Right ventricle myocardium inferior (tissue), 1 donor: Measurements from ENCODE around the gene STMN3. TPM values are rescaled to one million over a fixed set of nuclear protein-coding genes. Genes with fewer than 3 reads are reported as not detected.

ENCODE experiments used
- ATAC-seq: fragments of 200-7000 bp; cut with Tn5 transposase; one replicate; pipeline ENCODE4 v1.9.1; 2020; ENCODE audit warnings: mild to moderate bottlenecking, moderate library complexity
- DNase-seq: peaks from one replicate; pipeline ENCODE4 v3.0.0; 2021; ENCODE audit errors: missing footprints
- intact Hi-C: fragments of 100-400 bp; cut with DNase I; formaldehyde crosslinking; loops from one replicate; pipeline ENCODE4 v1.11.0; 2022
- total RNA-seq: library from RNA; stranded (reverse); fragmentation: NEBNext Ultra II Directional; extraction: Animal tissue kit (Norgen Biotek cat#: 25700); gene quantifications from one replicate; pipeline ENCODE4 v1.2.1, GENCODE V29; 2021
- donor health status: DM: no; HTN: yes; CAD: no; lungs with severe emphysema.

STMN3 gene
- total RNA-seq, 1 donor from 2014 or later, result 7.1 TPM

DNA sequence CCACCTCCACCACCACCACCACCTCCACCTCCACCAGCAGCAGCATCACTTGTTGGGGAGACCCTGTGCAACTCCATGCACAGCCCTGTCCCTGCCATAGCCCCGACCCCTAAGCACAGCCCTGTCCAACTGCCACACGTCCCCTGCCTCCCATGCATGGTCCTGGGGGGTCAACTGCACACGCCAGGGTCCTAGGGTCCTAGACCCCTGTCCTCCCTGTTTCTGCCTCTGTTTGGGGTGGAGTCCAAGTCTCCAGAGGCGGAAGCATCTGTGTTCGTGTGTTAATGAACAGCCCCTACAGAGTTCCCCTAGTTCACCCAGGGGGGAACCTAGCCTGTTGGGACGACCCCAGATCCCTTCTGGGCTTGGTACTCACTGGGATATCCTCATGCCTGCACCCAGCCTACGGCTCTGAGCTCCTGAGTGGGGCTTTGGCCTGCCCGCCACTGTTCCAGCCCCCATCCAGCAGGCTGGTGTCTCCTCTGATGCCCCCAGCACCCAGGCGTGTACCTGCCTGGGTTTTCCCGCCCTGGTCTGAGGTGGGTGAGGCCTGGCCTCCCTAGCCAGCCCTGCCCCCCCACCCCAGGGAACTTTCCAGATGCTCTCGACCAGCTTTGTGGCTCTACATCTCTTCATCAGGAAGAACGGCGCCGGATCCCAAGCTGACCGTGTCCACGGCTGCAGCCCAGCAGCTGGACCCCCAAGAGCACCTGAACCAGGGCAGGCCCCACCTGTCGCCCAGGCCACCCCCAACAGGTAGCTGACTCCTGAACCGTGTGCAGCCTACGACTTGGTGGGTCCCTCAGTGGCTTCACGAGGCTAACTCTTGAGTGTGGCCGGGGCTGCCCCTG is 40.7 kb upstream of the STMN3 start:
- DNase-seq (no peak), ATAC-seq (no peak)
- intact Hi-C loops, result no loop called here

DNA sequence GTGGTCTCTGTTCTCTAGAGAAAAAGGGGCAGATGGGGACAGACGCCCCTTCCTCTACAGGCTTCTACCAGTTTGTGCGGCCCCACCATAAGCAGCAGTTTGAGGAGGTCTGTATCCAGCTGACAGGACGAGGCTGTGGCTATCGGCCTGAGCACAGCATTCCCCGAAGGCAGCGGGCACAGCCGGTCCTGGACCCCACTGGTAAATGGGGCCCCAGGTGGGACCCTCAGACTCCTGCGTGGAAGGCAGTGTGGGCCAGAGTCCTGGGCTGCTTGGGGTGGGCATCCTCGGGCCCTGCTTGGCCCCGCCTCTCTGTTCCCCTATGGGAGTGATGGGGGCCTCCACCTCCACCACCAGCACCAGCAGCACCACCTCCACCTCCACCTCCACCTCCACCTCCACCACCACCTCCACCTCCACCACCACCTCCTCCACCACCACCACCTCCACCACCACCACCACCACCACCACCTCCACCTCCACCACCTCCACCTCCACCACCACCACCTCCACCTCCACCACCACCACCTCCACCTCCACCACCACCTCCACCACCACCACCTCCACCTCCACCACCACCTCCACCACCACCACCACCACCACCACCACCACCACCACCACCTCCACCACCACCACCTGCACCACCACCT is 40.0 kb upstream of the STMN3 start:
- intact Hi-C loops, result no loop called here
- ATAC-seq (no peak), DNase-seq (no peak)

DNA sequence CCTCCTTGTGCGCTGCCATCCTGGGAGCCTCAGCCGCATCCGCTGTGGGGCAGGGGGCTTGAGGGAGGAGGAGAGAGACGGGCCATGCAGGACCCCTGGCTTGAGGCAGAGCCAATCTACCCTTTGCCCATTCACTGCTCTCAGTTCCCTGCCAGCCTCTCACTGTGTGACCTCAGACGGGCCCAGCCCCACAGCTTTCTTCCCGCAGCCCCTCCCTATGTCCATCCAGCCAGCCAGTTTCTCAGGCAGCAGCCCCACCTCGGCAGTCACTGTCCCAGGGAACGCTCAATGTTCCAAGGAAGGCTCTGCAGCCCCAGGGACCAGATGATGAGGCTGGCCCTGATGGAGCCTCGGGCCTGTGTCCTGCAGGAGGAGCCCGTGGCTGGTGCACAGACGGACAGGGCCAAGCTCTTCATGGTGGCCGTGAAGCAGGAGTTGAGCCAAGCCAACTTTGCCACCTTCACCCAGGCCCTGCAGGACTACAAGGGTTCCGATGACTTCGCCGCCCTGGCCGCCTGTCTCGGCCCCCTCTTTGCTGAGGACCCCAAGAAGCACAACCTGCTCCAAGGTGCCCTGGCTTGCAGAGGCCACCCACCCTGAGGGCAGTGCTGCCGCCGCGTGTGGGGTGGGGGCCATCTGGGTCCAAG is 39.3 kb upstream of the STMN3 start:
- ATAC-seq, result no peak
- intact Hi-C loops, result no loop called here
- DNase-seq, result peak; percentile 63

DNA sequence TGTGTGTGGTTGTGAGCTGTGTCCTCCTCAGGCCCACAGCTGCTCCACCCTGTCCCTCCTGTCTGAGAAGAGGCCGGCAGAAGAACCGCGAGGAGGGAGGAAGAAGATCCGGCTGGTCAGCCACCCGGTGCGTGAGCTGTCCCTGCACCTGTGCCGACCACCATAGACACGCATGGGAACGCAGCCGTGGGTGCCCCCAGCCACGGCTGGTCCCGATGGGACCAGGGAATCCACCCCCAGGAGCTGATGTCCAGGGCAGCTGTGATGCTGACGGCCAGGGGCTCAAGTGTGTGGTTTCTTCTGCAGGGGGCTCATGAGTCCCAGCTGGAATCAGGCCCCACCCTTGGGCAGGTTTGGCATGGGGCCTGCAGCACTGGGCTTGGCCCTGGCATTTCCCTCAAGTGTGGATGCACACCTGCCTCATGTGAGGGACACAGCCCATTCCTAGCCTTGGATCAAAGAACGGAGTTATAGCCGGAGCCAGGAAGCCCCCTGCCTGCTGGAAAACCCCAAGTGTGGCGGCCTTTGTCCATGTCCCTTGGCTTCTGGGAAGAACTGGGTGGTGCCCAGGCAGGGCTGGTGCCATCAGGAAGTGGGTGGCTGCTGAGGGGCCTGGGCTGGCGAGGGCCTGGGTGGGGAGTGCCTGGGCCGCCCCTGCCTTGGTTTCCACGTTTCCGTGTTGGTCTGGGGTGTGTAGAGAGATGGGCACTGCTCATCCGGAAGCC is 38.6 kb upstream of the STMN3 start:
- intact Hi-C loops, result no loop called here
- peak; percentile 44 for DNase-seq
- no peak for ATAC-seq

DNA sequence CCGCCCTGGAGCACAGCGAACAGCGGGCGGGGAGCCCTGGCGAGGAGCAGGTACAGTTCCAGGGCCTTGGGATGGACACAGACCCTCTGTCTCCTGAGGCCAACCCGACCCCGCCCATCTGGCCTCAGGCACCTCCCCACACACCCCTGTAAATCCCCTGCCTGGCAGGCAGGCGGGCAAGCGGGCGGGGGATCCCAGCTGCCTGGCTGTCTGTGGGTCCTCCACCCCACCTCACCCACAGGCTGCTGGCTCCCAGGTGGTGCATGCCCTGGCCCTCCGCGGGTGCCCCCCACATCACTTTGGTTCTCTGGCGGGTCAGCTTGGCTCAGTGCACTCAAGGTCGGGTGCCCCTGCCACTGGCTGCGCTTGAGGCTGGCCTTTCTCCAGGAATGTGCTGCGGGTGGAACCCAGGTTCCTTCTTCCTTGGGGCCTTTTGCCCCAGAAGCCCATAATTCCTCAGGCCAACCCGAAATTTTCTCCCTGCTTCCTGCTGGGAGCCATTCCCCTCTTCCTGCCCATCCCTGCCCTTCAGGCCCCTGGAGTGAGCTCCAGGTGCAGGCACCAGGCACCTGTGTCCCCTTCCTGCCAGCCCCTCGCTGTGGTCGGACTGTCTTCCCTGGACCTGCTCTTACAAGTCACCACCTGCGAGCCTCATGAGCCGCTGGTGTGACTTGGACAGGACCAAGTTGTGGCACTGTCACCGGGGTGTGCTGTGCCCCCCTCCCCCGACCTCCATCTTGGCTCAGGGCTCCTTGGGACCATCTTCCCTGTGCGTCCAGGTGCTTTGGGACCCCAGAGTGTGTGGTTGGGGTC is 37.9 kb upstream of the STMN3 start:
- intact Hi-C loops, result no loop called here
- no peak for ATAC-seq
- peak; percentile 51 for DNase-seq

DNA sequence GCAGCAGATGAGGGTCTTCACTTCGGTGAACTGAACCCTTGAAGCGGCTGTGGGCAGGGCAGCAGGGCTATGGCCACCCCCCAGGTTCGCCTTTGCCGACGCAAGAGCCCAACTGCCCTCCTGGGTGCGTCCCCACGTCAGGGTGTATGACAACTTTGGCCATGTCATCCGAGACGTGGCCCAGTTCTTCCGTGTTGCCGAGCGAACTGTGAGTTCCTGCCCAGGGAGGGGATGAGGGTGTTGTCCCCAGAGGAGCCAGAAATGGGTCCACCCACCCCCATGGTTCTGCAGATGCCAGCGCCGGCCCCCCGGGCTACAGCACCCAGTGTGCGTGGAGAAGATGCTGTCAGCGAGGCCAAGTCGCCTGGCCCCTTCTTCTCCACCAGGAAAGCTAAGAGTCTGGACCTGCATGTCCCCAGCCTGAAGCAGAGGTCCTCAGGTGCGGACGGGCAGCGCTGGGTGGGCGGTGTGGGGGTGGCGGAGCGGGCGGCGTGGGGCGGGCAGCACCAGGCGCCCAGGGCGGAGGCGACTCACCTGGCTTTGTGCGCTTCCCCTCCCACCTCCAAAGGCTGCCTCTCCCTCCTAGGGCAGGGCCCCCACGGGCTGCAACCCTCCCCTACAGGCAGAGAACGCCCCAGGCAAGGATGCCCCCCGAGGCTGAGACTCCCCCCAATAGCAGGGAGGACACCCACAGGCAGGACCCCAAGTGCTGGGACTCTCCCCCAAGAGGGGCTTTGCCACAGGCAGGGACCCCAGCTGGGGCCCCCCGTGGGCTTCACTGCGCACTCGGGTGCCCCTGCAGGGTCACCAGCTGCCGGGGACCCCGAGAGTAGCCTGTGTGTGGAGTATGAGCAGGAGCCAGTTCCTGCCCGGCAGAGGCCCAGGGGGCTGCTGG is 37.0 kb upstream of the STMN3 start:
- DNase-seq, result peak; percentile 66
- ATAC-seq, result no peak

DNA sequence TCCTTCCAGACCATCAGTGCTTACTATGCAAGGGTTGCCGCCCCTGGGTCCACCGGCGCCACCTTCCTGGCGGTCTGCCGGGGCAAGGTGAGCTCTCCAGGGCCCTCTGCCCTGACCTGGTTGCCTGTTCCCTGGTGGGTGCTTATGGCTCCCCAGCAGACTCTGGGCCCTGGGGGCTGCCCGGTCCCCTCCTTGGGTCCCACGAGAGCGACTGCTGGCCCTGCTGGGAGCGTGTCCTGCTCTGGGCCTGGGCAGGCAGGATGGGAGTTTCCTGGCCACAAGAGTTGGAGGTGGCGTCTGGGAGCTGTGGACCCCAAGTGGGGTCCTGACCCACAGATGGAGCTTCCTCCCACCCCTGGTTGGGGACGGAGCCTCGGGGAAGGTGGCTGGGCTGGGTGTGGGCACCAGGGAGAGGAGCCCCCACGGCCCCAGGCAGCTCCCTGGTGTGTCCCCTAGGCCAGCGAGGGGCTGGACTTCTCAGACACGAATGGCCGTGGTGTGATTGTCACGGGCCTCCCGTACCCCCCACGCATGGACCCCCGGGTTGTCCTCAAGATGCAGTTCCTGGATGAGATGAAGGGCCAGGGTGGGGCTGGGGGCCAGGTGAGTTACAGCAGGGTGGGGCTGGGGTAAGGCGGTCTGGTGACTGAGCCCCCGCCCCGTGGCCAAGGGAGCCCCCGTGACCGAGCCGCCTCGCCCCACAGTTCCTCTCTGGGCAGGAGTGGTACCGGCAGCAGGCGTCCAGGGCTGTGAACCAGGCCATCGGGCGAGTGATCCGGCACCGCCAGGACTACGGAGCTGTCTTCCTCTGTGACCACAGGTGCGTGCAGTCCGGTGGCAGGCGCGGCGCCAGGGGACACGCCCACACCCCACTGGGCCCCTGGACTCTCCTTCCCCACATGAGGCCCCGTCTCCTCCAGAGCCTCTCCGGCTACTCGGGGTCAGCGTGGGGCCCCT is 36.1 kb upstream of the STMN3 start:
- ATAC-seq, result no peak
- intact Hi-C loops, result no loop called here

More for the DNA sequence above, 37.0 kb upstream of the STMN3 start:
- intact Hi-C loops, result no loop called here

DNA sequence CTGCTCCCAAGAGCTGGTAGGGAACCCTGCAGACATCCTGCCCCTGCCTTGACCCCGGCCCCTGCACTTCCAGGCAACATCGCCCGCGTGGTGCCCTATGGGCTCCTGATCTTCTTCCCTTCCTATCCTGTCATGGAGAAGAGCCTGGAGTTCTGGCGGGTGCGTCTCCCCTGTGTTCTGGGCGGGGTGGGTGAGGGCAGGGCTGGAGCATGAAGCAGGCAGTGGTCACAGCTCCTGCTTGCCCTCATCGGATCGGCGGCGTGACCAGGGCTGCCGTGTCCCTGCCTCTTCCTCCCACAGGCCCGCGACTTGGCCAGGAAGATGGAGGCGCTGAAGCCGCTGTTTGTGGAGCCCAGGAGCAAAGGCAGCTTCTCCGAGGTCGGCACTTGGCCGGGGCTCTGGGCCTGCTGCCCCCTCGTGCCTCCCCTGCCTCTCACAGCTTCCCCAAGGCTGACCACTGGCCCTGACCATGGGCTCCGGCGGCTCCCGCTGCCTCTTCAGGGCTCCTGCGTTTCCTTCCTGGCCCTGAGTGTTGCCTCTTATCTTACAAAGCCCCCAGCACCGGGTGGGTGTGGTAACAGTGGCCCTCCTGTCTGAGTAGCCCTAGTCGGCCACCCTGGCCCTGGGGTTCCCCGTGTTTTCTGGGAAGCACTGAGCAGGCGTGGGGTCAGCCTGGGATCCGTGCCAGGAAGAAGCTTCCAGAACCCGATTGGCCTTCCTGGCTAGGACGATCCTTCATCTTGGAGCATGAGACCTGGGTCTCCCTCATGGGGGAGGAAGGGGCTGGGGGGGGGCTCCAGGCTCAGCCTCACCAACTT is 35.2 kb upstream of the STMN3 start:
- intact Hi-C loops, result no loop called here
- ATAC-seq, result no peak
- DNase-seq, result no peak

More for the DNA sequence above, 36.1 kb upstream of the STMN3 start:
- DNase-seq, result no peak

DNA sequence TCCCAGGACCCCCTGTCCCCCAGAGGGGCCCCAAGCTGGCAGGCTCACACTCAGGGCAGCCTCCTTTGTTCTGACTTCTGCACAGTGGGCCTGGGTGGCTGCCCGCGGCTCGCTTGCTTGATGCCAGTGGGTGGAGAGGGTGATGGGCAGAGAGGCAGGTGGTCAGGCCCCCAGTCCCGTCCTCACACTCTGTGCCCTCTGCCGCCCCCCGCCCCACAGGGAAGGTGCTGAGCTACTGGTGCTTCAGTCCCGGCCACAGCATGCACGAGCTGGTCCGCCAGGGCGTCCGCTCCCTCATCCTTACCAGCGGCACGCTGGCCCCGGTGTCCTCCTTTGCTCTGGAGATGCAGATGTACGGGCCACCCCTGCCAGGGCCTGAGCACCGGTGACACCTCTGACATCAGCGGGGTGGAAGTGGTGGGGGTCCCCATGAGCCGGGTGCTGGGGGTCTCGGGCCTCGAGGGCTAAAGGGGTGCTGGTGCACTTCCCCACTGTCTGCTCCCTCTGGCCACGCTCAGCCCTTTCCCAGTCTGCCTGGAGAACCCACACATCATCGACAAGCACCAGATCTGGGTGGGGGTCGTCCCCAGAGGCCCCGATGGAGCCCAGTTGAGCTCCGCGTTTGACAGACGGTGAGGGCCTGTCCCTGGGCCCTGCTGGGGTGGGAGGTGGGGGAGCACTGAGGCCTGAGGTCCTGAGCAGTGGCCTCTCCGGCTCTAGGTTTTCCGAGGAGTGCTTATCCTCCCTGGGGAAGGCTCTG is 34.4 kb upstream of the STMN3 start:
- no peak for DNase-seq
- intact Hi-C loops, result no loop called here
- no peak for ATAC-seq

DNA sequence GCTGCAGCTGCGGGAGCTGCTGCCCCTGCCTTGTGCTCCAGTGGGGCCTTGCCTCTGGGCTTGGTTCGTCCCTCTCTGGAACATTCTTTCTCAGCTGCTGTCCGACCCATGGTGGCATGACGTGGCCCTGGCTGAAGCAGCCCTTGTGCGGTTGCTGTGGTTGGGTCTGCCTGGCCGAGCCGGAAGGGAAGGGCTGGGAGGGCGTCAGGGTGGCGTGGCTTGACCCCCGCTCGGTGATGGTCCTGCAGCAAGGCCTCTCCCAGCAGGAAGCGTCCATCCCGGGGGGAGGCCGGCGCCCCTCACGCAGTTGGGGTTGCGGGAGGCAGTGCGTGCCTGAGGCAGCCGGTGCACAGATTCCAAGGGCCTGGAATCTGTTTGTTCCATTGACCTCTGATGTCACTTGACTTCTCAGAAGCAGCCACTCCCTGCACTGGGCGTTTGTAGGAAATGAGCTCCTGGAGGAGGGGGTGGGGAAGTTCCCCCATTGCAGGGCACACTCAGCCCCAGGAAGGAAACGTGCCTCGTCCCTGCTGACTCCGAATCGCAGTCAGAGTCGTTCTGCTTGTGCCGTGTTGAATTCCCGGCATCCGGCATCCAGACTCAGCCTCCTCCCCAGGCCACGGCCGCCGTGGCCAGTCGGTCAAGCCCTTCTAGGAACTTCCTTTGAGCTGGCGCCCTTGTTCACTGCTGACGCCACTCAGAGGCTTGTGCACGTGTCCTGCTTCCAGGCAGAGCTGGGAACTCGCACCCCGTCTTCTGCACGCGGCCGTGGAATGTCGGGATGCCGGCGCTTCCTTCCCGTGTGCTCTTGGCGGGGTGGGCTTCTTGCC is 33.5 kb upstream of the STMN3 start:
- DNase-seq, result peak; percentile 88
- peak; percentile 47 for ATAC-seq
- intact Hi-C loops, result no loop called here

DNA sequence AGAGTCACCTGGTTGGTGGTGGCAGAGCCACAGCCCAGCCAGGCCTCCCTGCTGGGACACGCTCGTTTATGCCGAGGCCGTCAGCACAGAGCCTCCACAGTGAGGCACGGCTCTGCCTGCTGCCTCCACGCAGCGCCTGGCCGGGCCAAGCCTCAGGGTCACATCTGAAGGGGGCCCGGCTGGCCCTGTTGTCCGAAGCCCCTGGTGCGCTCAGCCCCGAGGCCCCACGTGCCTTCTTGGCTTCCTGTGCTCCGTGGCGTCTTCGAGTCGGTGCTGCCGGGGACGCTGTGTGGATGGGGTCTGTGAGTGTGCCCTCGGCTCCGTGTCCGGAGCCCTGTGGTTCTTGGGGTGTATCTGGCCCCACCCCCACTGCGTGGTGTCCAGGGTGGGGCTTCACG is 32.9 kb upstream of the STMN3 start:
- intact Hi-C loops, result no loop called here
- ATAC-seq, result no peak
- no peak for DNase-seq

DNA sequence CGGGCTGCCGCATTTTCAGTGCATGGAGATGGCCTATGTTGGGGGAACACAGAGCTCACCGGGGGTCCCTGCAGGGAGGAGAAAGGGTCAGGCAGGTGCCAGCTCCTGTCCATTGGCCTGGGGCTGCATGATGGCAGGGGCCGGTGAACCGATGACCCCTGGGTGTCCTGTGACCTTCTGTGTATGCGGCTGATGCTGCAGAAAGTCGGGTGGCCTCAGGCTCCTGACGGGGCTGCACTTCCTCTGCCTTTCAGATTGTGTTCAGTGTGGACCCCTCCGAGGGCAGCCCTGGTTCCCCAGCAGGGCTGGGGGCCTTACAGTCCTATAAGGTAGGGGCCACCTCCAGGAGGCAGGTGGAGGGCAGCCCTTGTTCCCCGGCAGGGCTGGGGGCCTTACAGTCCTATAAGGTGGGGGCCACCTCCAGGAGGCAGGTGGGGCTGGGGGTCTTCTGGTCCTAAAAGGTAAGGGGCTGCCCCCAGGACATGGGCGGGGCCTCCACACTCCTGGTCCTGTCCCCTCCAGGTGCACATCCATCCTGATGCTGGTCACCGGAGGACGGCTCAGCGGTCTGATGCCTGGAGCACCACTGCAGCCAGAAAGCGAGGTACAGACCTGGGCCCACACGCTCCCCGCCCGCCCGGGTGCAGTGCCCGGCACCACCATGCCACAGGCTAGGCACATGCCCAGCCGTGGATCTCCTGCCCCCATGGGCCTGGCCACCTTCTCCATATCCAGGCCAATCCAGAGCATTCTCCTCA is 32.2 kb upstream of the STMN3 start:
- intact Hi-C loops, result no loop called here
- no peak for DNase-seq
- no peak for ATAC-seq

DNA sequence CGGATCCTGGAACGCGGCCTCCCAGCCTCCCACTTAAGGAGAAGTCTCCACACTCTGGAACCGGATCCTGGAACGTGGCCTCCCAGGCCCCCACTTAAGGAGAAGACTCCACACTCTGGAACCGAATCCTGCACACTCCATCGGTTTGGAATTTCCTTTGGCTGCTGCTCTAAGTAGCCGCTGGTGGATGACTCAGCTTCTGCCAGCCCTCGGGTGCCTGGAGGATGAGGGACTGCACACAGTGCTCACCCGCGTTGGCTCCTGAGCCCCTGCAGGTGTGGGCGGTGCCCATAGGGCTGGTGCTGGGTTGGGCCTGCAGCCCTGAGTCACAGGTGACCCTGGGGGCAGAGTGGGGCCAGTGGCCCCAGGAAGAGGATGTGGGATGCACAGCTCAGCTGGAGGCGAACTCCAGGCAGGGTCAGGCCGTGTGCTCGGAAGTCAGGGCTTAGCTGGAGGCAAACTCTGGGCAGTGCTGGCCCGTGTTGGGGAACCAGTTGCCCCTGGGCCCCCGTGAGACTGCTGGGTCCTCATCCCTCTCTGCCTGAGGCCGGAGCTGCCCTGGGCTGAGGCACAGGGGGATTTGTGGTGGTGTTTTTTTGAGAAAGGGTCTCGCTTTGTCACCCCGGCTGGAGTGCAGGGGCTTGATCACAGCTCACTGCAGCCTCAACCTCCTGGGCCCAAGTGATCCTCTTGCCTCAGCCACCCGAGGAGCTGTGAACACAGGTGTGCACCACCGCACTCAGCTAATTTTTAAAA is 29.3 kb upstream of the STMN3 start:
- ATAC-seq (peak; percentile 81), DNase-seq (peak; percentile 81)
- intact Hi-C loops, result no loop called here
